IMR-90 (cell line): Measurements from ENCODE around the gene LTA. TPM values are rescaled to one million over a fixed set of nuclear protein-coding genes. Genes with fewer than 3 reads are reported as not detected.
A peak's percentile ranks its signal among the peaks of the same experiment; 100 is the strongest.

Experiments used
- ATAC-seq: fragments of 200-7000 bp; cut with Tn5 transposase; 2 replicates; pipeline ENCODE4 v1.9.1; 2020; ENCODE audit warnings: low read depth, mild to moderate bottlenecking, moderate library complexity
- BruUV-seq: library from RNA; stranded (reverse); fragments of 400-500 nt; replicated peaks from 2 replicates; lab custom pipeline; 2021; lab: Mats Ljungman, UMichigan
- CTCF ChIA-PET: fragments of 300-600 bp; formaldehyde crosslinking; extraction: SDS; loops from one replicate; lab custom pipeline; 2021; ENCODE audit warnings: antibody characterized with exemption; lab: Yijun Ruan, JAX
- POLR2A ChIA-PET: fragments of 300-600 bp; sonication (Branson Sonifier 250); formaldehyde crosslinking; loops from one replicate; lab custom pipeline; 2022; ENCODE audit warnings: antibody characterized with exemption; ENCODE audit not compliant: unreplicated experiment; lab: Charles Lee
- DNase-seq: peaks from one replicate; pipeline ENCODE4 v3.0.0; 2013
- H2AFZ ChIP-seq: replicated peaks from 2 replicates; pipeline ENCODE3; 2013; ENCODE audit warnings: low read length, mild to moderate bottlenecking; ENCODE audit not compliant: poor library complexity
- H2AK5ac ChIP-seq: 2 replicates; pipeline ENCODE4 v1.6.1; 2013; ENCODE audit warnings: low read depth, low read length, inconsistent platforms
- H2AK9ac ChIP-seq: replicated peaks from 2 replicates; pipeline ENCODE3; 2013; ENCODE audit warnings: mild to moderate bottlenecking, low read depth, low read length, moderate library complexity; ENCODE audit not compliant: poor library complexity
- H2BK120ac ChIP-seq: 2 replicates; pipeline ENCODE4 v1.6.1; 2013; ENCODE audit warnings: low read depth, low read length, inconsistent platforms
- H2BK15ac ChIP-seq: 3 replicates; pipeline ENCODE4 v1.6.1; 2013; ENCODE audit warnings: low read depth, low read length, inconsistent platforms
- H2BK20ac ChIP-seq: 2 replicates; pipeline ENCODE4 v1.6.1; 2013; ENCODE audit warnings: low read depth, mild to moderate bottlenecking, inconsistent platforms, low read length, moderate library complexity
- H2BK5ac ChIP-seq: 2 replicates; pipeline ENCODE4 v1.6.1; 2013; ENCODE audit warnings: mild to moderate bottlenecking, low read depth, low read length, inconsistent platforms; ENCODE audit not compliant: poor library complexity, severe bottlenecking
- H3K14ac ChIP-seq: replicated peaks from 2 replicates; pipeline ENCODE4 v1.6.1; 2013; ENCODE audit warnings: low read depth, low read length, inconsistent platforms
- H3K18ac ChIP-seq: 2 replicates; pipeline ENCODE4 v1.6.1; 2013; ENCODE audit warnings: low read depth, low read length, control low read depth
- H3K23ac ChIP-seq: 2 replicates; pipeline ENCODE4 v1.6.1; 2013; ENCODE audit warnings: low read depth, low read length, inconsistent platforms
- H3K27ac ChIP-seq: 2 replicates; pipeline ENCODE4 v1.5.1; 2013; ENCODE audit warnings: mild to moderate bottlenecking, control low read depth, low read length; ENCODE audit not compliant: insufficient read depth
- H3K27me3 ChIP-seq: 2 replicates; pipeline ENCODE4 v1.6.1; 2013; ENCODE audit warnings: low read length; ENCODE audit not compliant: control insufficient read depth, insufficient read depth
- H3K36me3 ChIP-seq: 2 replicates; pipeline ENCODE4 v1.6.1; 2013; ENCODE audit warnings: low read length, mixed read lengths; ENCODE audit not compliant: control insufficient read depth, insufficient read depth
- H3K4ac ChIP-seq: 2 replicates; pipeline ENCODE4 v1.6.1; 2013; ENCODE audit warnings: low read depth, low read length, inconsistent platforms
- H3K4me1 ChIP-seq: 2 replicates; pipeline ENCODE4 v1.6.1; 2013; ENCODE audit warnings: low read length, mixed read lengths; ENCODE audit not compliant: control insufficient read depth, insufficient read depth
- H3K4me2 ChIP-seq: 2 replicates; pipeline ENCODE4 v1.6.1; 2013; ENCODE audit warnings: low read depth, mild to moderate bottlenecking, control low read depth, low read length, moderate library complexity
- H3K4me3 ChIP-seq: 2 replicates; pipeline ENCODE4 v1.5.1; 2013; ENCODE audit warnings: low read depth, mild to moderate bottlenecking, control low read depth, low read length, moderate library complexity; ENCODE audit not compliant: insufficient read depth
- H3K56ac ChIP-seq: 2 replicates; pipeline ENCODE4 v1.6.1; 2013; ENCODE audit warnings: low read length, inconsistent platforms; ENCODE audit not compliant: insufficient read depth; ENCODE audit errors: extremely low read depth
- H3K79me1 ChIP-seq, 2 experiments: 2 replicates each; pipeline ENCODE4 v1.6.1; 2013; ENCODE audit warnings: low read length in 2 of 2, inconsistent platforms in 1 of 2, low read depth in 1 of 2
- H3K9ac ChIP-seq: 2 replicates; pipeline ENCODE4 v1.6.1; 2013; ENCODE audit warnings: low read depth, low read length, control low read depth
- H3K9me1 ChIP-seq: 2 replicates; pipeline ENCODE4 v1.6.1; 2013; ENCODE audit warnings: low read length, inconsistent platforms; ENCODE audit not compliant: insufficient read depth
- H3K9me3 ChIP-seq: 2 replicates; pipeline ENCODE4 v1.6.1; 2013; ENCODE audit warnings: low read length; ENCODE audit not compliant: control insufficient read depth, insufficient read depth
- H4K20me1 ChIP-seq: 2 replicates; pipeline ENCODE4 v1.6.1; 2013; ENCODE audit warnings: low read length, inconsistent platforms; ENCODE audit not compliant: insufficient read depth
- H4K5ac ChIP-seq: 2 replicates; pipeline ENCODE4 v1.6.1; 2013; ENCODE audit warnings: mild to moderate bottlenecking, low read depth, low read length, control low read depth
- H4K8ac ChIP-seq, 2 experiments: 2 replicates each; pipeline ENCODE4 v1.6.1; 2013; ENCODE audit warnings: low read depth in 2 of 2, low read length in 2 of 2, control low read depth in 1 of 2, inconsistent platforms in 1 of 2
- H4K91ac ChIP-seq: 2 replicates; pipeline ENCODE4 v1.6.1; 2013; ENCODE audit warnings: low read depth, low read length, inconsistent platforms; ENCODE audit not compliant: insufficient read depth
- BHLHE40 ChIP-seq: fragments of 150-350 bp; IDR thresholded peaks from 2 replicates; pipeline ENCODE4 v1.6.1; 2016; ENCODE audit warnings: mild to moderate bottlenecking, low read depth, low read length
- CEBPB ChIP-seq: IDR thresholded peaks from 2 replicates; pipeline ENCODE4 v1.6.1; 2012; ENCODE audit warnings: low read depth, low read length, improper control_type of control experiment
- FOS ChIP-seq: fragments of 150-350 bp; IDR thresholded peaks from 2 replicates; pipeline ENCODE4 v1.6.1; 2016; ENCODE audit warnings: low read depth, low read length
- MAFK ChIP-seq: IDR thresholded peaks from 2 replicates; pipeline ENCODE4 v1.6.1; 2012; ENCODE audit warnings: low read depth, low read length, improper control_type of control experiment
- MAZ ChIP-seq: IDR thresholded peaks from 2 replicates; pipeline ENCODE4 v1.6.1; 2012; ENCODE audit warnings: low read depth, mild to moderate bottlenecking, low read length, improper control_type of control experiment, moderate library complexity, borderline replicate concordance
- MXI1 ChIP-seq: IDR thresholded peaks from 2 replicates; pipeline ENCODE4 v1.6.1; 2012; ENCODE audit warnings: low read depth, mild to moderate bottlenecking, low read length, moderate library complexity, borderline replicate concordance
- NFE2L2 ChIP-seq: fragments of 150-350 bp; IDR thresholded peaks from 2 replicates; pipeline ENCODE4 v1.6.1; 2016; ENCODE audit warnings: low read depth, mild to moderate bottlenecking, low read length
- POLR2A ChIP-seq: IDR thresholded peaks from 2 replicates; pipeline ENCODE4 v1.6.1; 2012; ENCODE audit warnings: mild to moderate bottlenecking, low read depth, low read length
- RAD21 ChIP-seq: IDR thresholded peaks from 2 replicates; pipeline ENCODE4 v1.6.1; 2012; ENCODE audit warnings: low read length, improper control_type of control experiment
- RCOR1 ChIP-seq: IDR thresholded peaks from 2 replicates; pipeline ENCODE4 v1.6.1; 2012; ENCODE audit warnings: mild to moderate bottlenecking, low read length, improper control_type of control experiment; ENCODE audit not compliant: insufficient replicate concordance
- RFX5 ChIP-seq: IDR thresholded peaks from 2 replicates; pipeline ENCODE4 v1.8.0; 2012; ENCODE audit warnings: low read depth, mild to moderate bottlenecking, low read length, moderate library complexity
- WGBS, 2 experiments: methylation state at CpG; one replicate each; pipeline versions ENCODE4 v1.1.5 to v1.1.7; 2013; ENCODE audit warnings: missing lambda C conversion rate in 2 of 2; ENCODE audit not compliant: insufficient read length in 1 of 2; ENCODE audit errors: extremely low coverage in 2 of 2; 5-methylcytosine and 5-hydroxymethylcytosine counted together
- dilution Hi-C: fragments of 300-500 bp; cut with HindIII; formaldehyde crosslinking; loops from one replicate; pipeline ENCODE4 v1.14.3; 2018; ENCODE audit warnings: low sequenced_read_pairs; ENCODE audit not compliant: unreplicated experiment
- in situ Hi-C: fragments of 300-500 bp; cut with MboI; formaldehyde crosslinking; loops from 3 replicates; pipeline ENCODE4 v1.14.3; 2019; ENCODE audit warnings: low sequenced_read_pairs, inconsistent platforms, mixed read lengths
- intact Hi-C: fragments of 100-400 bp; cut with micrococcal nuclease; formaldehyde crosslinking; loops from 2 replicates; pipeline ENCODE4 v1.10.0; 2022
- polyA plus RNA-seq, 3 experiments: library from polyadenylated mRNA; depleted of rRNA; stranded (reverse); fragments of >200 nt; gene quantifications; 2 replicates each; pipeline ENCODE4 v1.2.3, GENCODE V29; 2012; ENCODE audit warnings: low replicate concordance in 1 of 3
- total RNA-seq: library from RNA; depleted of rRNA; stranded (reverse); fragments of >200 nt; gene quantifications from 2 replicates; pipeline ENCODE4 v1.2.3, GENCODE V29; 2012
- TF ChIP-seq, protein P1 (sequence below): fragments of 150-350 bp; IDR thresholded peaks from 2 replicates; pipeline ENCODE4 v1.6.1; 2017; ENCODE audit warnings: mild to moderate bottlenecking, antibody characterized with exemption, low read length, low read depth
- TF ChIP-seq, protein P2 (sequence below): conservative IDR thresholded peaks from 2 replicates; pipeline ENCODE4 v1.5.1; 2012; ENCODE audit warnings: mild to moderate bottlenecking, low read depth, low read length, improper control_type of control experiment

LTA gene
- total and polyA plus RNA-seq, 2 of the 4 experiments (the other 2 are of a cell fraction): not detected

DNA sequence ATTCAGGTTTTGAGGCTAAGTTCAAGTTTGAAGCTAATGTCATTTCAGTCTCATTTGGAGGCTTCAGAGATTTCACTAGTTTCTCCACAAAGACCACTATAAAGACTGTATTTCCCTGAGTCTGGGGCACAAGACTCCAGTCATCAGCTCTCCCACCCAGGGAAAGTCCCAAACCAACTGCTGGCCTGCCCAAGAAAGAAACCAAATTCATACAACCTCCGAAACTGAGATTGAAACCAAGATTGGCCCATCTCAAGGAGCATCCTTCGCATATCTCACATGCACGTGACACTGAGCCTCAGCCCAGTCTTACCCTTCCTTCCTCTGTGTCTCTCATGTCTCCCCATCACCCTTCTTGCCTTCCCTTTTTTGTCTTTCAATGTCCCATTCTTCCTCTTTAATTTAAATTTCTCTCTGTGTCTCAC, 3.5 kb upstream of the LTA start:
- Histone ChIP-seq H3K27ac (no peak overlapping the region), H2BK120ac (no peak overlapping the region), H2AK5ac (no peak overlapping the region), H4K8ac (no peak overlapping the region), H4K5ac (no peak overlapping the region), H3K79me1 (no peaks in the 10 kb centered on the region), H3K4me2 (no peak overlapping the region), H3K4ac (no peak overlapping the region), H3K36me3 (no peaks in the 10 kb centered on the region), H2BK20ac (no peak overlapping the region), H3K9me3 (no peaks in the 10 kb centered on the region), H2AFZ (peak overlapping the region; percentile 33), H3K23ac (no peak overlapping the region), H3K4me3 (no peak overlapping the region), H3K9me1 (no peaks in the 10 kb centered on the region), H4K20me1 (no peaks in the 10 kb centered on the region), H3K27me3 (peaks cover 26% of the 10 kb centered on the region), H2BK15ac (no peak overlapping the region), H3K9ac (no peak overlapping the region), H3K18ac (no peak overlapping the region), H2BK5ac (no peak overlapping the region), H4K91ac (no peak overlapping the region), H3K4me1 (no peaks in the 10 kb centered on the region; the same call in 1 of the 2 replicates), H3K14ac (no peak overlapping the region), H2AK9ac (no peak overlapping the region), H3K56ac (no peak overlapping the region)
- ChIA-PET CTCF (interaction anchor here (1.0 to 1.2 kb wide), 2 partner anchors 30 kb away, joined by 3 to 4 read pairs; no protein-coding TSS in a partner anchor), POLR2A (no interaction called here)
- in situ Hi-C loops: no loop called here
- DNase-seq: no peak
- no peak for ATAC-seq
- 71% methylated on average over 3 of the region's 3 CpGs; no CpG with 5 or more reads in 1 of the 2 experiments for WGBS, 2 experiments
- dilution Hi-C loops: no loop called here
- intact Hi-C loops: no loop called here
- no TSS peak for BruUV-seq
- TF ChIP-seq FOS (no peak), NFE2L2 (no peak), RAD21 (no peak), CEBPB (no peak), MXI1 (no peak), RFX5 (no peak), POLR2A (no peak), MAZ (no peak), BHLHE40 (no peak), RCOR1 (no peak), MAFK (no peak)
- TF ChIP-seq, protein P1, sequence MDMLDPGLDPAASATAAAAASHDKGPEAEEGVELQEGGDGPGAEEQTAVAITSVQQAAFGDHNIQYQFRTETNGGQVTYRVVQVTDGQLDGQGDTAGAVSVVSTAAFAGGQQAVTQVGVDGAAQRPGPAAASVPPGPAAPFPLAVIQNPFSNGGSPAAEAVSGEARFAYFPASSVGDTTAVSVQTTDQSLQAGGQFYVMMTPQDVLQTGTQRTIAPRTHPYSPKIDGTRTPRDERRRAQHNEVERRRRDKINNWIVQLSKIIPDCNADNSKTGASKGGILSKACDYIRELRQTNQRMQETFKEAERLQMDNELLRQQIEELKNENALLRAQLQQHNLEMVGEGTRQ: no peak
- TF ChIP-seq, protein P2, sequence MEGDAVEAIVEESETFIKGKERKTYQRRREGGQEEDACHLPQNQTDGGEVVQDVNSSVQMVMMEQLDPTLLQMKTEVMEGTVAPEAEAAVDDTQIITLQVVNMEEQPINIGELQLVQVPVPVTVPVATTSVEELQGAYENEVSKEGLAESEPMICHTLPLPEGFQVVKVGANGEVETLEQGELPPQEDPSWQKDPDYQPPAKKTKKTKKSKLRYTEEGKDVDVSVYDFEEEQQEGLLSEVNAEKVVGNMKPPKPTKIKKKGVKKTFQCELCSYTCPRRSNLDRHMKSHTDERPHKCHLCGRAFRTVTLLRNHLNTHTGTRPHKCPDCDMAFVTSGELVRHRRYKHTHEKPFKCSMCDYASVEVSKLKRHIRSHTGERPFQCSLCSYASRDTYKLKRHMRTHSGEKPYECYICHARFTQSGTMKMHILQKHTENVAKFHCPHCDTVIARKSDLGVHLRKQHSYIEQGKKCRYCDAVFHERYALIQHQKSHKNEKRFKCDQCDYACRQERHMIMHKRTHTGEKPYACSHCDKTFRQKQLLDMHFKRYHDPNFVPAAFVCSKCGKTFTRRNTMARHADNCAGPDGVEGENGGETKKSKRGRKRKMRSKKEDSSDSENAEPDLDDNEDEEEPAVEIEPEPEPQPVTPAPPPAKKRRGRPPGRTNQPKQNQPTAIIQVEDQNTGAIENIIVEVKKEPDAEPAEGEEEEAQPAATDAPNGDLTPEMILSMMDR: no peak
